GM10266 (cell line): ENCODE measurements around the gene CDH13.

ENCODE experiments used
- DNase-seq: peaks from one replicate; pipeline ENCODE4 v3.0.0; 2012; ENCODE audit errors: extremely low spot score
- TF ChIP-seq, protein P1 (sequence below): IDR thresholded peaks from 2 replicates; pipeline ENCODE4 v1.5.1; 2012; ENCODE audit warnings: mild to moderate bottlenecking, low read depth; ENCODE audit not compliant: control insufficient read depth, insufficient read depth; ENCODE audit errors: missing control alignments

Gene CDH13

DNA sequence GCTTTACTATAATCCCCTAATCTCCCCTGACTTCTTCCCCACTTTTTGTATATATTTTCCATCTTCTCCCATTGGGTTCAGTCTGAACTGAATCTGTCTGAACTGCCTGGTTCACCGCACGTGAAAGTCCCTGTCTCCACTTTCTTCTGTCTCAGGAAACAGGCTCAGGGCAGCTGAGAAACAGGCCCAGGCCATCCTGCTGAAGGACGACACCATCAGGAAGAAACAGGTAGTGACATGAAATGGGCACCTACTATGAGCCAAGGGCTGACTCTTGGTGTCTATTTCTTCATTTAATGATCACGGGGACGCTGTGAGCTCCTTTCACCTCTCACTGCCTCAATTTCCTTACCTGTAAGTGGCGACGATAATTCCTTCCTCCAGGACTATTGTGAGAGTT, 1090.5 kb downstream of the CDH13 start:
- TF ChIP-seq, protein P1, sequence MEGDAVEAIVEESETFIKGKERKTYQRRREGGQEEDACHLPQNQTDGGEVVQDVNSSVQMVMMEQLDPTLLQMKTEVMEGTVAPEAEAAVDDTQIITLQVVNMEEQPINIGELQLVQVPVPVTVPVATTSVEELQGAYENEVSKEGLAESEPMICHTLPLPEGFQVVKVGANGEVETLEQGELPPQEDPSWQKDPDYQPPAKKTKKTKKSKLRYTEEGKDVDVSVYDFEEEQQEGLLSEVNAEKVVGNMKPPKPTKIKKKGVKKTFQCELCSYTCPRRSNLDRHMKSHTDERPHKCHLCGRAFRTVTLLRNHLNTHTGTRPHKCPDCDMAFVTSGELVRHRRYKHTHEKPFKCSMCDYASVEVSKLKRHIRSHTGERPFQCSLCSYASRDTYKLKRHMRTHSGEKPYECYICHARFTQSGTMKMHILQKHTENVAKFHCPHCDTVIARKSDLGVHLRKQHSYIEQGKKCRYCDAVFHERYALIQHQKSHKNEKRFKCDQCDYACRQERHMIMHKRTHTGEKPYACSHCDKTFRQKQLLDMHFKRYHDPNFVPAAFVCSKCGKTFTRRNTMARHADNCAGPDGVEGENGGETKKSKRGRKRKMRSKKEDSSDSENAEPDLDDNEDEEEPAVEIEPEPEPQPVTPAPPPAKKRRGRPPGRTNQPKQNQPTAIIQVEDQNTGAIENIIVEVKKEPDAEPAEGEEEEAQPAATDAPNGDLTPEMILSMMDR, result no peak
- DNase-seq, result no peak

DNA sequence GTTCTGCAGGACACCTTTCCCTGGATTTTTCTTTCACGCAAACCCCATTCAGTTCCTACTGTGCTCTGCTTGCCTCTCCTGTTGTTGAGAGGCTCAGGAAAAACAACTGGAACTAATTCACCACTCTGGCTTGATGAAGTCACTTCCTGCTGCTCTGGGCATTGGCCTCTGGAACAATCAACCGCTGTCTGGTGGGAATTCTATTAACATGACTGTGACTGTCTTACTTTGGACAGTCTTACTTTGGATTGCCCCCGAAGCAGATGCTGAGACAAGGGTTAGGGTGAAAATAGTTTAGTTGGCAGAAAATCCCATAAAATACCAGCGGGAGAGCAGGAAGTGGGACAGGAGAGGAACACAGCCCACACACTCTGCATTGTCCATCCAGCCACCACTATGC, 1091.0 kb downstream of the CDH13 start:
- TF ChIP-seq, protein P1, result no peak
- no peak for DNase-seq

- TF ChIP-seq, protein P1, result no peak
These were observed 1093.4 kb downstream of the CDH13 start for GRCh38 chr16:83720213-83720612.

GRCh38 chr16:83720981-83721380, 1094.2 kb downstream of the CDH13 start:
- DNase-seq, result no peak
- TF ChIP-seq, protein P1, result no peak

More at GRCh38 chr16:83720213-83720612, 1093.4 kb downstream of the CDH13 start:
- DNase-seq, result no peak

DNA sequence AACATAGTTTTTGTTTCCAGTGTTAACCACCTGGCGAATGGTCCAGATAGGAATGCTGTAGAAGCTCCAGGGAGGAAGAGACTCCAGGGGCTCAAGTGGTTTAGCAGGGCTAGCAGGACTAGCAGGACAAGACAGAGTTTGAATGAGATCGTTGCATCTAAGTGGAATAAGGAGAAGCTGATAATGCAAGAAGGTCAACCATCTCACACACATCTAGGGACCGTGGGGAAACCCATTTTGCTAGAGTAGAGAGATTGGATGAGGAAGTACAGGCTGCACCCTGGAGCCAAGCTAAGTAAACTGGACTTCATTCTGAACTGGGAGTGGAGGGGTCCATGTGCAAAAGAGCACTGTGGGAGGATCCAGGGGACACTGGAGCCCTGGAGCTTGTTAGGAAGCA, 1094.9 kb downstream of the CDH13 start:
- TF ChIP-seq, protein P1, result no peak
- DNase-seq, result no peak

- no peak for DNase-seq
These were observed 1095.9 kb downstream of the CDH13 start for GRCh38 chr16:83722456-83723183.

GRCh38 chr16:83723244-83723643, 1096.5 kb downstream of the CDH13 start:
- DNase-seq, result no peak
- TF ChIP-seq, protein P1, result no peak

More at GRCh38 chr16:83722456-83723183, 1095.9 kb downstream of the CDH13 start:
- TF ChIP-seq, protein P1, result no peak
